ENCODE results near the gene CPLX1. TPM values are rescaled to one million over a fixed set of nuclear protein-coding genes. Genes with fewer than 3 reads are reported as not detected.
"Not testable (repeated sequence)": the region's sequence is repeated elsewhere in the genome, so short reads cannot be mapped to it uniquely, and the experiment has no call there.

Gene CPLX1
- total RNA-seq, 1 experiment from 2014 or later: 2.7 TPM

- ChIA-PET POLR2A (interaction anchor here (0.7 kb wide), 1 partner anchor 12 kb away, joined by 4 read pairs; no protein-coding TSS in a partner anchor), CTCF (no interaction called here)
- H3K27me3 Mint-ChIP-seq (ENCODE audit: insufficient read depth, unreplicated experiment): no peaks in the 10 kb centered on the region
- BruUV-seq (replicated peaks): no TSS peak
- peaks cover 15% of the 10 kb centered on the region for H3K4me1 Mint-ChIP-seq (ENCODE audit: insufficient read depth, unreplicated experiment)
- no peaks in the 10 kb centered on the region for H3K9me3 Mint-ChIP-seq (ENCODE audit: unreplicated experiment)
- no peak for DNase-seq (ENCODE audit: unreplicated experiment)
- TF ChIP-seq CTCF (IDR thresholded peaks at IDR 0.05; ENCODE audit: unreplicated experiment): no peak
- H3K4me3 Mint-ChIP-seq (ENCODE audit: unreplicated experiment): no peak overlapping the region
- intact Hi-C loops (cut with micrococcal nuclease): loop anchor here (10.0 kb wide), 1 partner anchor 150 kb away; no protein-coding TSS in a partner anchor
- H3K27ac Mint-ChIP-seq (ENCODE audit: low read depth, unreplicated experiment): peak overlapping the region; percentile 46
- peaks cover 79% of the 10 kb centered on the region for H3K36me3 Mint-ChIP-seq (ENCODE audit: insufficient read depth, unreplicated experiment)
Measured at GRCh38 chr4:754221-755120, 71.5 kb downstream of the CPLX1 start.

DNA sequence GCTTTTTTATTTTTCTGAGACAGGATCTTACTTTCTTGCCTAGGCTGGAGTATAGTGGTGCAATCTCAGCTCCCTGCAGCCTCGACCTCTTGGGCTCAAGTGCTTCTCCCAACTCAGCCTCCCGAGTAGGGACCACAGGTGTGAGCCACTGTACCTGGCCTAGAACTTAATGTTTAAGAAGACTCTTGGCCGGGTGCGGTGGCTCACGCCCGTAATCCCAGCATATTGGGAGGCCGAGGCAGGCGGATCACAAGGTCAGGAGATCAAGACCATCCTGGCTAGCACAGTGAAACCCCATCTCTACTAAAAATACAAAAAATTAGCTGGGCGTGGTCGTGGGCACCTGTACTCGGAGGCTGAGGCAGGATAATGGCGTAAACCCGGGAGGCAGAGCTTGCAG, 72.7 kb downstream of the CPLX1 start:
- not testable (repeated sequence) for H3K9me3 Mint-ChIP-seq (ENCODE audit: unreplicated experiment); BruUV-seq (replicated peaks); H3K27ac Mint-ChIP-seq (ENCODE audit: low read depth, unreplicated experiment); H3K27me3 Mint-ChIP-seq (ENCODE audit: insufficient read depth, unreplicated experiment); H3K4me3 Mint-ChIP-seq (ENCODE audit: unreplicated experiment); DNase-seq (ENCODE audit: unreplicated experiment)
- ChIA-PET POLR2A (interaction anchor here (0.7 to 1.3 kb wide), 3 partner anchors 8 to 52 kb away, joined by 3 read pairs; no protein-coding TSS in a partner anchor), CTCF (interaction anchor here (1.2 to 1.3 kb wide), 2 partner anchors 11 to 23 kb away, joined by 3 to 4 read pairs; no protein-coding TSS in a partner anchor)
- Mint-ChIP-seq H3K36me3 (ENCODE audit: insufficient read depth, unreplicated experiment) (peaks cover 87% of the 10 kb centered on the region), H3K4me1 (ENCODE audit: insufficient read depth, unreplicated experiment) (peaks cover 15% of the 10 kb centered on the region)
- intact Hi-C loops (cut with micrococcal nuclease): loop anchor here (10.0 kb wide), 1 partner anchor 148 kb away; no protein-coding TSS in a partner anchor

DNA sequence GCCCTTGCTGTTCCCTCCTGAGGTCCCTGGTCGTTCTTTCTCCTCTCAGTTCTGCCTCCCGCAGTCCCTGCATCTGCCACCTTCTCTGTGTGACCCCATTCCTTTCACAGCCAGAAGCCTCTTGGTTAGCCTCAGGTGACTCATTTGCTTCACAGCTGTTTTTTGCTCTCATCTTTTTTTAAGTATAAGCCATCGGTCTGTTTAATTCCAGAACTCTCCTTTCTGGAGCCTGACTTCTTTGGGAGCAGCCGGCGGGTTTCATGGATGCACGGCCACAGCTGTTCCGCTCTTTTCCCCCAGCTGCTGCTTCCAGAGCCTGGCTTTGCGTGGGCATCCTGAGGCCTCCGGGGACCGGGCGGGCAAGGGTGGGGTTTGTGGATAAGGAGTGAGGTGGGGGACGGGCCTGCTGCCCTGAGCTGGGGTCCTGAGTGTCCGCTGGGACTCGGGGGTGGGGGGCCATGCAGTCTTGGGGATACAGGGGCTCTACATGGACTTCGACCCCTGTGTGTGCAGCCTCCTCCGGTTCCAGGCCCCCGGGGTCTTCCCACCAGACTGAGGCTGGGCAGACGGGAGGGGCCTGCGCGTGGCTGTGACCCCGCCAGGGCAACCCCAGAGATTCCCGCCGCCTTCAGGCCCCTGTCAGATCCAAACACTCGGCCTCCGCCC, 73.6 kb downstream of the CPLX1 start:
- Mint-ChIP-seq H3K9me3 (ENCODE audit: unreplicated experiment) (no peaks in the 10 kb centered on the region), H3K4me1 (ENCODE audit: insufficient read depth, unreplicated experiment) (peaks cover 15% of the 10 kb centered on the region), H3K27ac (ENCODE audit: low read depth, unreplicated experiment) (no peak overlapping the region), H3K4me3 (ENCODE audit: unreplicated experiment) (no peak overlapping the region), H3K36me3 (ENCODE audit: insufficient read depth, unreplicated experiment) (peaks cover 84% of the 10 kb centered on the region), H3K27me3 (ENCODE audit: insufficient read depth, unreplicated experiment) (no peaks in the 10 kb centered on the region)
- no peak for DNase-seq (ENCODE audit: unreplicated experiment)
- CTCF ChIA-PET: interaction anchor here (1.3 kb wide), 1 partner anchor 11 kb away, joined by 4 read pairs; no protein-coding TSS in a partner anchor
- POLR2A ChIA-PET: interaction anchor here (0.7 to 1.3 kb wide), 2 partner anchors 9 to 11 kb away, joined by 3 read pairs; no protein-coding TSS in a partner anchor
- intact Hi-C loops (cut with micrococcal nuclease): loop anchor here (10.0 kb wide), 1 partner anchor 148 kb away; no protein-coding TSS in a partner anchor
- TF ChIP-seq CTCF (IDR thresholded peaks at IDR 0.05; ENCODE audit: unreplicated experiment): no peak
- BruUV-seq (replicated peaks): no TSS peak

- no peak for TF ChIP-seq CTCF (IDR thresholded peaks at IDR 0.05; ENCODE audit: unreplicated experiment)
- intact Hi-C loops (cut with micrococcal nuclease): loop anchor here (10.0 kb wide), 1 partner anchor 147 kb away; no protein-coding TSS in a partner anchor
- ChIA-PET POLR2A (no interaction called here), CTCF (interaction anchor here (0.6 to 1.1 kb wide), 2 partner anchors 10 to 572 kb away, joined by 3 to 7 read pairs; no protein-coding TSS in a partner anchor)
- peaks cover 15% of the 10 kb centered on the region for H3K4me1 Mint-ChIP-seq (ENCODE audit: insufficient read depth, unreplicated experiment)
- H3K27me3 Mint-ChIP-seq (ENCODE audit: insufficient read depth, unreplicated experiment): no peaks in the 10 kb centered on the region
- BruUV-seq (replicated peaks): no TSS peak
- H3K27ac Mint-ChIP-seq (ENCODE audit: low read depth, unreplicated experiment): no peak overlapping the region
- no peaks in the 10 kb centered on the region for H3K9me3 Mint-ChIP-seq (ENCODE audit: unreplicated experiment)
- peaks cover 81% of the 10 kb centered on the region for H3K36me3 Mint-ChIP-seq (ENCODE audit: insufficient read depth, unreplicated experiment)
- peak; percentile 18 for DNase-seq (ENCODE audit: unreplicated experiment)
- no peak overlapping the region for H3K4me3 Mint-ChIP-seq (ENCODE audit: unreplicated experiment)
Measured at GRCh38 chr4:751676-752075, 74.3 kb downstream of the CPLX1 start.

Data from MCF 10A (cell line).